ENCODE measurements around the gene AFDN. TPM values are rescaled to one million over a fixed set of nuclear protein-coding genes. Genes with fewer than 3 reads are reported as not detected.
A peak's percentile ranks its signal among the peaks of the same experiment; 100 is the strongest.

The AFDN gene
- total RNA-seq, 2 experiments from 2014 or later: 11.9 to 14.0 TPM

- intact Hi-C loops (cut with DNase I, micrococcal nuclease): no loop called here
- DNase-seq: no peak
- Mint-ChIP-seq H3K27ac (no peak overlapping the region), H3K9me3 (ENCODE audit: low read depth) (no peaks in the 10 kb centered on the region), H3K36me3 (ENCODE audit: low read depth) (no peaks in the 10 kb centered on the region), H3K27me3 (no peaks in the 10 kb centered on the region), H3K4me3 (no peak overlapping the region), H3K4me1 (no peaks in the 10 kb centered on the region)
- no peak for ATAC-seq
- ChIA-PET POLR2A (no interaction called here), CTCF (no interaction called here)
Measured at GRCh38 chr6:167985911-167986595, 159.3 kb downstream of the AFDN start.

- Mint-ChIP-seq H3K27ac (no peak overlapping the region), H3K4me1 (no peaks in the 10 kb centered on the region), H3K9me3 (ENCODE audit: low read depth) (no peaks in the 10 kb centered on the region), H3K36me3 (ENCODE audit: low read depth) (no peaks in the 10 kb centered on the region), H3K4me3 (no peak overlapping the region), H3K27me3 (no peaks in the 10 kb centered on the region)
- ATAC-seq (no peak), DNase-seq (no peak)
- intact Hi-C loops (cut with DNase I, micrococcal nuclease): no loop called here
- POLR2A ChIA-PET: interaction anchor here (0.6 kb wide), 1 partner anchor 74 kb away, joined by 3 read pairs; no protein-coding TSS in a partner anchor
- CTCF ChIA-PET: no interaction called here
Measured at GRCh38 chr6:167987396-167988153, 160.9 kb downstream of the AFDN start.

- ATAC-seq (no peak), DNase-seq (no peak)
- Mint-ChIP-seq H3K36me3 (ENCODE audit: low read depth) (no peaks in the 10 kb centered on the region), H3K9me3 (ENCODE audit: low read depth) (no peaks in the 10 kb centered on the region), H3K4me3 (no peak overlapping the region), H3K4me1 (no peaks in the 10 kb centered on the region), H3K27me3 (no peaks in the 10 kb centered on the region), H3K27ac (no peak overlapping the region)
- POLR2A ChIA-PET: no interaction called here
- CTCF ChIA-PET: no interaction called here
- intact Hi-C loops (cut with DNase I, micrococcal nuclease): no loop called here
Measured at GRCh38 chr6:167988154-167988495, 161.4 kb downstream of the AFDN start.

GRCh38 chr6:167988945-167989841 is 162.5 kb downstream of the AFDN start:
- intact Hi-C loops (cut with DNase I, micrococcal nuclease): no loop called here
- POLR2A ChIA-PET: no interaction called here
- Mint-ChIP-seq H3K27me3 (peaks cover 3% of the 10 kb centered on the region), H3K27ac (no peak overlapping the region), H3K4me1 (no peaks in the 10 kb centered on the region), H3K4me3 (no peak overlapping the region), H3K9me3 (ENCODE audit: low read depth) (no peaks in the 10 kb centered on the region), H3K36me3 (ENCODE audit: low read depth) (no peaks in the 10 kb centered on the region)
- no peak for DNase-seq
- ATAC-seq: no peak
- CTCF ChIA-PET: interaction anchor here (0.7 kb wide), 1 partner anchor 40 kb away, joined by 3 read pairs; no protein-coding TSS in a partner anchor

- no peak for ATAC-seq
- Mint-ChIP-seq H3K4me3 (no peak overlapping the region), H3K27me3 (peaks cover 3% of the 10 kb centered on the region), H3K36me3 (ENCODE audit: low read depth) (no peaks in the 10 kb centered on the region), H3K4me1 (no peaks in the 10 kb centered on the region), H3K9me3 (ENCODE audit: low read depth) (no peaks in the 10 kb centered on the region), H3K27ac (no peak overlapping the region)
- POLR2A ChIA-PET: no interaction called here
- peak; percentile 16 for DNase-seq
- intact Hi-C loops (cut with DNase I, micrococcal nuclease): no loop called here
- CTCF ChIA-PET: no interaction called here
Measured at GRCh38 chr6:167990016-167990945, 163.6 kb downstream of the AFDN start.

- Mint-ChIP-seq H3K27me3 (peaks cover 6% of the 10 kb centered on the region), H3K36me3 (ENCODE audit: low read depth) (no peaks in the 10 kb centered on the region), H3K27ac (no peak overlapping the region), H3K4me3 (no peak overlapping the region), H3K9me3 (ENCODE audit: low read depth) (no peaks in the 10 kb centered on the region), H3K4me1 (no peaks in the 10 kb centered on the region)
- intact Hi-C loops (cut with DNase I, micrococcal nuclease): no loop called here
- DNase-seq (no peak), ATAC-seq (no peak)
- CTCF ChIA-PET: no interaction called here
- POLR2A ChIA-PET: no interaction called here
Measured at GRCh38 chr6:167993169-167993568, 166.5 kb downstream of the AFDN start.

- Mint-ChIP-seq H3K36me3 (ENCODE audit: low read depth) (no peaks in the 10 kb centered on the region), H3K4me3 (no peak overlapping the region), H3K9me3 (ENCODE audit: low read depth) (no peaks in the 10 kb centered on the region), H3K27me3 (peaks cover 6% of the 10 kb centered on the region), H3K27ac (no peak overlapping the region), H3K4me1 (no peaks in the 10 kb centered on the region)
- intact Hi-C loops (cut with DNase I, micrococcal nuclease): no loop called here
- ChIA-PET CTCF (no interaction called here), POLR2A (no interaction called here)
- ATAC-seq (no peak), DNase-seq (no peak)
Measured at GRCh38 chr6:167993831-167994230, 167.1 kb downstream of the AFDN start.

GRCh38 chr6:167995302-167995701 is 168.6 kb downstream of the AFDN start:
- ChIA-PET CTCF (no interaction called here), POLR2A (no interaction called here)
- H3K4me3 Mint-ChIP-seq: no peak overlapping the region
- intact Hi-C loops (cut with DNase I, micrococcal nuclease): no loop called here
- H3K27me3 Mint-ChIP-seq: peaks cover 6% of the 10 kb centered on the region
- H3K9me3 Mint-ChIP-seq (ENCODE audit: low read depth): no peaks in the 10 kb centered on the region
- H3K4me1 Mint-ChIP-seq: no peaks in the 10 kb centered on the region
- no peaks in the 10 kb centered on the region for H3K36me3 Mint-ChIP-seq (ENCODE audit: low read depth)
- no peak for DNase-seq
- no peak overlapping the region for H3K27ac Mint-ChIP-seq
- no peak for ATAC-seq

- DNase-seq (no peak), ATAC-seq (no peak)
- intact Hi-C loops (cut with DNase I, micrococcal nuclease): no loop called here
- peaks cover 6% of the 10 kb centered on the region for H3K27me3 Mint-ChIP-seq
- no peaks in the 10 kb centered on the region for H3K9me3 Mint-ChIP-seq (ENCODE audit: low read depth)
- H3K4me3 Mint-ChIP-seq: no peak overlapping the region
- ChIA-PET POLR2A (no interaction called here), CTCF (no interaction called here)
- H3K36me3 Mint-ChIP-seq (ENCODE audit: low read depth): no peaks in the 10 kb centered on the region
- no peaks in the 10 kb centered on the region for H3K4me1 Mint-ChIP-seq
- no peak overlapping the region for H3K27ac Mint-ChIP-seq
Measured at GRCh38 chr6:167995731-167996151, 169.0 kb downstream of the AFDN start.

GRCh38 chr6:167996424-167997199 is 169.9 kb downstream of the AFDN start:
- ATAC-seq (no peak), DNase-seq (no peak)
- Mint-ChIP-seq H3K27me3 (peaks cover 6% of the 10 kb centered on the region), H3K4me3 (no peak overlapping the region), H3K4me1 (no peaks in the 10 kb centered on the region), H3K9me3 (ENCODE audit: low read depth) (no peaks in the 10 kb centered on the region), H3K36me3 (ENCODE audit: low read depth) (no peaks in the 10 kb centered on the region), H3K27ac (no peak overlapping the region)
- intact Hi-C loops (cut with DNase I, micrococcal nuclease): no loop called here
- ChIA-PET CTCF (no interaction called here), POLR2A (no interaction called here)

- intact Hi-C loops (cut with DNase I, micrococcal nuclease): no loop called here
- no peaks in the 10 kb centered on the region for H3K36me3 Mint-ChIP-seq (ENCODE audit: low read depth)
- DNase-seq (no peak), ATAC-seq (no peak)
- no peaks in the 10 kb centered on the region for H3K4me1 Mint-ChIP-seq
- no peak within 1 kb of the TSS for H3K27ac Mint-ChIP-seq
- H3K4me3 Mint-ChIP-seq: no peak within 1 kb of the TSS
- peaks cover 6% of the 10 kb centered on the region for H3K27me3 Mint-ChIP-seq
- ChIA-PET POLR2A (no interaction called here), CTCF (no interaction called here)
- H3K9me3 Mint-ChIP-seq (ENCODE audit: low read depth): no peaks in the 10 kb centered on the region
Measured at GRCh38 chr6:167997642-167998041, 170.9 kb downstream of the AFDN start, which contains the start of gene KIF25. KIF25 (plus strand) TSS chr6:167997671; CDS start chr6:168029586, 31,915 bp downstream.
